MCF 10A (cell line): ENCODE data around the gene ZNF407. TPM values are rescaled to one million over a fixed set of nuclear protein-coding genes. Genes with fewer than 3 reads are reported as not detected.

Source experiments
- BruUV-seq: library from RNA; stranded (reverse); fragments of 400-500 nt; replicated peaks from 2 replicates; lab custom pipeline; 2021; lab: Mats Ljungman, UMichigan
- CTCF ChIA-PET: fragments of 300-600 bp; sonication (Branson Sonifier 250); formaldehyde crosslinking; extraction: SDS; loops from one replicate; lab custom pipeline; 2021; ENCODE audit warnings: antibody characterized with exemption, inconsistent platforms; lab: Yijun Ruan, JAX
- POLR2A ChIA-PET: fragments of 300-600, 350-650 bp; sonication (Branson Sonifier 250); formaldehyde crosslinking; extraction: SDS; loops from one replicate; lab custom pipeline; 2020; ENCODE audit warnings: antibody characterized with exemption, inconsistent platforms; lab: Yijun Ruan, JAX
- DNase-seq: peaks from one replicate; pipeline ENCODE4 v3.0.0-alpha.2; 2018; ENCODE audit not compliant: unreplicated experiment
- H3K27ac Mint-ChIP-seq: one replicate; pipeline ENCODE4 v1.8.0; 2022; ENCODE audit warnings: mild to moderate bottlenecking, low read depth, mixed read lengths; ENCODE audit not compliant: unreplicated experiment
- H3K27me3 Mint-ChIP-seq: one replicate; pipeline ENCODE4 v1.8.0; 2022; ENCODE audit warnings: mixed read lengths; ENCODE audit not compliant: insufficient read depth, unreplicated experiment
- H3K36me3 Mint-ChIP-seq: one replicate; pipeline ENCODE4 v1.8.0; 2022; ENCODE audit warnings: mild to moderate bottlenecking, moderate library complexity, mixed read lengths; ENCODE audit not compliant: insufficient read depth, unreplicated experiment
- H3K4me1 Mint-ChIP-seq: one replicate; pipeline ENCODE4 v1.8.0; 2022; ENCODE audit warnings: mixed read lengths; ENCODE audit not compliant: insufficient read depth, unreplicated experiment
- H3K4me3 Mint-ChIP-seq: one replicate; pipeline ENCODE4 v1.8.0; 2022; ENCODE audit warnings: mild to moderate bottlenecking, moderate library complexity, mixed read lengths; ENCODE audit not compliant: unreplicated experiment
- H3K9me3 Mint-ChIP-seq: one replicate; pipeline ENCODE4 v1.8.0; 2022; ENCODE audit warnings: mixed read lengths; ENCODE audit not compliant: unreplicated experiment
- CTCF ChIP-seq: fragments of 200-600 bp; IDR thresholded peaks from one replicate; pipeline ENCODE4 v1.8.0; 2022; ENCODE audit warnings: antibody characterized with exemption, mild to moderate bottlenecking; ENCODE audit not compliant: unreplicated experiment
- intact Hi-C: fragments of 100-400 bp; cut with micrococcal nuclease; formaldehyde crosslinking; loops from 2 replicates; pipeline ENCODE4 v1.14.1; 2022
- total RNA-seq: library from RNA; stranded (reverse); gene quantifications from 2 replicates; pipeline ENCODE4 v1.2.3, GENCODE V29; 2022

ZNF407 gene
- total RNA-seq, 1 experiment from 2014 or later, result 9.5 TPM

GRCh38 chr18:74567822-74568221 lies 29.8 kb upstream of the ZNF407 start:
- POLR2A ChIA-PET, result no interaction called here
- Mint-ChIP-seq H3K27ac (no peak overlapping the region), H3K36me3 (no peaks in the 10 kb centered on the region), H3K9me3 (no peaks in the 10 kb centered on the region), H3K27me3 (peaks cover 30% of the 10 kb centered on the region), H3K4me3 (no peak overlapping the region), H3K4me1 (no peaks in the 10 kb centered on the region)
- no TSS peak for BruUV-seq
- intact Hi-C loops, result no loop called here
- no peak for TF ChIP-seq CTCF
- no peak for DNase-seq
- CTCF ChIA-PET, result interaction anchor here (0.6 to 2.8 kb wide), 2 partner anchors 16 to 300 kb away, joined by 3 to 10 read pairs; no protein-coding TSS in a partner anchor

- Mint-ChIP-seq H3K27me3 (peaks cover 31% of the 10 kb centered on the region), H3K27ac (no peak overlapping the region), H3K36me3 (no peaks in the 10 kb centered on the region), H3K9me3 (no peaks in the 10 kb centered on the region), H3K4me3 (no peak overlapping the region), H3K4me1 (no peaks in the 10 kb centered on the region)
- ChIA-PET CTCF (interaction anchor here (0.6 to 2.8 kb wide), 4 partner anchors 15 to 408 kb away, joined by 3 to 10 read pairs (median 3); no protein-coding TSS in a partner anchor), POLR2A (no interaction called here)
- no peak for DNase-seq
- BruUV-seq, result no TSS peak
- no peak for TF ChIP-seq CTCF
- intact Hi-C loops, result no loop called here
These were observed 28.3 kb upstream of the ZNF407 start for GRCh38 chr18:74569401-74569800.

- no TSS peak for BruUV-seq
- no peaks in the 10 kb centered on the region for H3K36me3 Mint-ChIP-seq
- intact Hi-C loops, result no loop called here
- no peaks in the 10 kb centered on the region for H3K4me1 Mint-ChIP-seq
- H3K27me3 Mint-ChIP-seq, result peaks cover 39% of the 10 kb centered on the region
- no peaks in the 10 kb centered on the region for H3K9me3 Mint-ChIP-seq
- DNase-seq, result no peak
- no peak for TF ChIP-seq CTCF
- ChIA-PET POLR2A (no interaction called here), CTCF (interaction anchor here (0.6 to 1.2 kb wide), 3 partner anchors 19 to 50 kb away, joined by 3 to 5 read pairs (median 3); no protein-coding TSS in a partner anchor)
- no peak overlapping the region for H3K27ac Mint-ChIP-seq
- no peak overlapping the region for H3K4me3 Mint-ChIP-seq
These were observed 27.4 kb upstream of the ZNF407 start for GRCh38 chr18:74570266-74570665.

GRCh38 chr18:74571895-74572680 lies 25.6 kb upstream of the ZNF407 start:
- CTCF ChIA-PET, result interaction anchor here (0.6 to 1.4 kb wide), 2 partner anchors 10 to 1898 kb away, joined by 3 read pairs; no protein-coding TSS in a partner anchor
- BruUV-seq, result no TSS peak
- Mint-ChIP-seq H3K27ac (no peak overlapping the region), H3K27me3 (peaks cover 40% of the 10 kb centered on the region), H3K4me3 (no peak overlapping the region), H3K9me3 (no peaks in the 10 kb centered on the region), H3K36me3 (no peaks in the 10 kb centered on the region), H3K4me1 (no peaks in the 10 kb centered on the region)
- POLR2A ChIA-PET, result interaction anchor here (0.8 kb wide), 1 partner anchor 25 kb away, joined by 5 read pairs; the partner anchor contains the start of gene ZNF407
- no peak for DNase-seq
- intact Hi-C loops, result no loop called here
- TF ChIP-seq CTCF, result no peak
